Measurements from ENCODE around the gene FAM47A.

DNA sequence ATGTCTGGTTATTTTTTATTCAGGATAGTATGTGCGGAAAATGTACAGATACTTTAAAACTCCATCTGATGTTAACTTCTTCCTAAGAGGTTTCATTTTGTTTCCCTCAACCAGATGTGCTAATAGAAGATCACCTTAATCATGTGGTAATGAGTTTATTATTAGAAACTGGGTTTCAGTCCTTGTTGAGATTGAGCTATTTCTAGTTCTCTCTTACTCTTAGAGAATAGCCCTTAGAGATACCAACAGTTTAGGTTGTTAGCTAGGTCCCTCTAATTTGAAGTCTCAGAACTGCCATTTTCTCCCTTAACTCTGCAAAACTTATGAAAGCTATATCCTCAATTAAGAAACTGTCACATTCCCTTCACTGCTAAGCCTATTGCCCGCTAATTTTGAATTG lies 13.0 kb downstream of the FAM47A start:
- TF ChIP-seq, protein P1, sequence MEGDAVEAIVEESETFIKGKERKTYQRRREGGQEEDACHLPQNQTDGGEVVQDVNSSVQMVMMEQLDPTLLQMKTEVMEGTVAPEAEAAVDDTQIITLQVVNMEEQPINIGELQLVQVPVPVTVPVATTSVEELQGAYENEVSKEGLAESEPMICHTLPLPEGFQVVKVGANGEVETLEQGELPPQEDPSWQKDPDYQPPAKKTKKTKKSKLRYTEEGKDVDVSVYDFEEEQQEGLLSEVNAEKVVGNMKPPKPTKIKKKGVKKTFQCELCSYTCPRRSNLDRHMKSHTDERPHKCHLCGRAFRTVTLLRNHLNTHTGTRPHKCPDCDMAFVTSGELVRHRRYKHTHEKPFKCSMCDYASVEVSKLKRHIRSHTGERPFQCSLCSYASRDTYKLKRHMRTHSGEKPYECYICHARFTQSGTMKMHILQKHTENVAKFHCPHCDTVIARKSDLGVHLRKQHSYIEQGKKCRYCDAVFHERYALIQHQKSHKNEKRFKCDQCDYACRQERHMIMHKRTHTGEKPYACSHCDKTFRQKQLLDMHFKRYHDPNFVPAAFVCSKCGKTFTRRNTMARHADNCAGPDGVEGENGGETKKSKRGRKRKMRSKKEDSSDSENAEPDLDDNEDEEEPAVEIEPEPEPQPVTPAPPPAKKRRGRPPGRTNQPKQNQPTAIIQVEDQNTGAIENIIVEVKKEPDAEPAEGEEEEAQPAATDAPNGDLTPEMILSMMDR (IDR thresholded peaks at IDR 0.05), result no peak
- TF ChIP-seq POLR2A (IDR thresholded peaks at IDR 0.05) (no peak), EP300 (IDR thresholded peaks at IDR 0.05) (no peak), POLR2AphosphoS5 (IDR thresholded peaks at IDR 0.05) (no peak)

Data from gastroesophageal sphincter (tissue), 3 donors.